Stimulated activated CD8-positive, alpha-beta memory T cell treated with anti-CD3 and anti-CD28 coated beads, Interleukin-4, amount 100 ng/mL, for 48 hours (primary cell): ENCODE data around the gene PHKA1.
"Not testable (repeated sequence)": the region's sequence is repeated elsewhere in the genome, so short reads cannot be mapped to it uniquely, and the experiment has no call there.

Experiments
- DNase-seq: peaks from one replicate; pipeline ENCODE4 v3.0.0-alpha.2; 2020

PHKA1 gene

GRCh38 chrX:72713599-72714477 lies at the start of gene PHKA1:
TSS of gene PHKA1 (minus strand) at chrX:72714306. CDS start at chrX:72713880, 426 bp downstream.
- DNase-seq = peak; percentile 67

- DNase-seq = not testable (repeated sequence)
Measured at GRCh38 chrX:72760454-72760853, 46.3 kb upstream of the PHKA1 start.

GRCh38 chrX:72748545-72748944 lies 34.4 kb upstream of the PHKA1 start:
- not testable (repeated sequence) for DNase-seq

- DNase-seq = not testable (repeated sequence)
Measured at GRCh38 chrX:72745546-72745945, 31.4 kb upstream of the PHKA1 start.

GRCh38 chrX:72735561-72735960 lies 21.5 kb upstream of the PHKA1 start:
- no peak for DNase-seq

GRCh38 chrX:72733636-72734035 lies 19.5 kb upstream of the PHKA1 start:
- not testable (repeated sequence) for DNase-seq

- no peak for DNase-seq
Measured at GRCh38 chrX:72727846-72728245, 13.7 kb upstream of the PHKA1 start.

- DNase-seq = no peak
Measured at GRCh38 chrX:72716766-72717165, 2.7 kb upstream of the PHKA1 start.

- no peak for DNase-seq
Measured at GRCh38 chrX:72715546-72715945, 1.4 kb upstream of the PHKA1 start.

- DNase-seq = peak; percentile 22
Measured at GRCh38 chrX:72714478-72714916, 391 bp upstream of the PHKA1 start.

- no peak for DNase-seq
Measured at GRCh38 chrX:72713130-72713529, 976 bp downstream of the PHKA1 start.

- DNase-seq = no peak
Measured at GRCh38 chrX:72712094-72712755, 1.9 kb downstream of the PHKA1 start.

GRCh38 chrX:72705814-72706213 lies 8.3 kb downstream of the PHKA1 start:
- no peak for DNase-seq

- no peak for DNase-seq
Measured at GRCh38 chrX:72705111-72705510, 9.0 kb downstream of the PHKA1 start.

GRCh38 chrX:72694170-72694569 lies 19.9 kb downstream of the PHKA1 start:
- no peak for DNase-seq

- DNase-seq = no peak
Measured at GRCh38 chrX:72693477-72693876, 20.6 kb downstream of the PHKA1 start.

GRCh38 chrX:72687396-72687795 lies 26.7 kb downstream of the PHKA1 start:
- DNase-seq = no peak

- no peak for DNase-seq
Measured at GRCh38 chrX:72685810-72686456, 28.2 kb downstream of the PHKA1 start.

- DNase-seq = no peak
Measured at GRCh38 chrX:72685018-72685417, 29.1 kb downstream of the PHKA1 start.

GRCh38 chrX:72683631-72684030 lies 30.5 kb downstream of the PHKA1 start:
- no peak for DNase-seq

- no peak for DNase-seq
Measured at GRCh38 chrX:72676465-72676864, 37.6 kb downstream of the PHKA1 start.

GRCh38 chrX:72673951-72674350 lies 40.2 kb downstream of the PHKA1 start:
- not testable (repeated sequence) for DNase-seq

- DNase-seq = not testable (repeated sequence)
Measured at GRCh38 chrX:72669508-72669907, 44.6 kb downstream of the PHKA1 start.

GRCh38 chrX:72666451-72666850 lies 47.7 kb downstream of the PHKA1 start:
- no peak for DNase-seq
